Sigmoid colon (tissue), 4 donors: ENCODE data around the gene GRM4.

Experiments
- POLR2AphosphoS5 ChIP-seq, 4 donors: sonication (generic); formaldehyde crosslinking; IDR thresholded peaks; one replicate each; pipeline ENCODE4 v1.6.1; 2017; ENCODE audit warnings: antibody characterized with exemption in 4 of 4
- TF ChIP-seq, protein P1 (sequence below), 4 experiments: fragments of 450-650 bp in 3 of 4; fragments of 200-600 bp in 1 of 4; IDR thresholded peaks; one replicate each; pipeline ENCODE4 v1.5.1; 2016 to 2019; ENCODE audit warnings: antibody characterized with exemption in 4 of 4, mild to moderate bottlenecking in 3 of 4, moderate library complexity in 2 of 4

DNA sequence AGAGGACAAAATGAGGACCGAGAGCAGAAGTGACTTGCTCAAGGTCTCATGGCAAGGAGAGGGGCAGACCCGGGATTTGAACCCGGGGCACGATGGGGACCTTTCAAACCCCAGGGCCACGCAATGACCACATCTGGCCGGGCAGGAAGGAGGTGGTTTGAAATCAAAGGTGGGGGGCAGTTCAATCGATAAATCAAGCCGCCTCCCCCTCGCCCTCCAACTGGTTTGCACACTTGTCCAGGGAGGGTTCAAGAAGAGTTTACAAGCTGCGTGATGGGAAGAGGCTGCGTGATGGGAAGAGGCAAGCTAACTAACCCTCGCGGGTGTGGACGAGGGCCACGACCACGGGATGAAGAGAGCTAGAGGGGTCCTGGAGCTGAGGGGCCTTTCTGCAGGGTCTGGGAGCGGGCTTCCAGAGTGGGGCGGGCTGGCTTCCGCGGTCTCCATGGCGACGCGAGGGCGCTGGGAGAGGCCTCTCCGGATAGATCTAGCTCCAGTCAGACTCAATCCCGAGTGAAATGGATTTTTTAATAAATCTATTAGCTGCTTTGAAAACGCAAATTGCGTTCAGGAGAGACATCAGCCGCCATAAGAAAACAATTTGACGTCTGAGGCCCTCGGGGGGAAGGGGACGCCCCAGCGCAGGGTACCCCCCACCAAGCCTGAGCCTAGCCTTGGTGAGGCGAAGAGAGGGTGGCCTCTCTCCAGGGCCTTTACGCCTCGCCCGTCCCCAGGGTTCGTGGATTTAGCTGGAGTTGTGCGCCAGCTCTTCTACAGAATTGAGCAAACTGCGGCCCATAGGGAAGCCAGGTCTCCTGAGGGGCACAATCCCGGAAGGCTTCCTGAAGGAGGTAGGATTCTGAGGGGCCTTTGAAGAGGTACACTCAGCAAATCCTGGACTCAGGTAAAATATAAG is 143.9 kb downstream of the GRM4 start:
- TF ChIP-seq POLR2AphosphoS5 (IDR thresholded peaks at IDR 0.05): no peak
- TF ChIP-seq, protein P1, sequence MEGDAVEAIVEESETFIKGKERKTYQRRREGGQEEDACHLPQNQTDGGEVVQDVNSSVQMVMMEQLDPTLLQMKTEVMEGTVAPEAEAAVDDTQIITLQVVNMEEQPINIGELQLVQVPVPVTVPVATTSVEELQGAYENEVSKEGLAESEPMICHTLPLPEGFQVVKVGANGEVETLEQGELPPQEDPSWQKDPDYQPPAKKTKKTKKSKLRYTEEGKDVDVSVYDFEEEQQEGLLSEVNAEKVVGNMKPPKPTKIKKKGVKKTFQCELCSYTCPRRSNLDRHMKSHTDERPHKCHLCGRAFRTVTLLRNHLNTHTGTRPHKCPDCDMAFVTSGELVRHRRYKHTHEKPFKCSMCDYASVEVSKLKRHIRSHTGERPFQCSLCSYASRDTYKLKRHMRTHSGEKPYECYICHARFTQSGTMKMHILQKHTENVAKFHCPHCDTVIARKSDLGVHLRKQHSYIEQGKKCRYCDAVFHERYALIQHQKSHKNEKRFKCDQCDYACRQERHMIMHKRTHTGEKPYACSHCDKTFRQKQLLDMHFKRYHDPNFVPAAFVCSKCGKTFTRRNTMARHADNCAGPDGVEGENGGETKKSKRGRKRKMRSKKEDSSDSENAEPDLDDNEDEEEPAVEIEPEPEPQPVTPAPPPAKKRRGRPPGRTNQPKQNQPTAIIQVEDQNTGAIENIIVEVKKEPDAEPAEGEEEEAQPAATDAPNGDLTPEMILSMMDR (IDR thresholded peaks at IDR 0.05): no peak
